Measurements from ENCODE around the gene AGTR1.
"Not testable (repeated sequence)": the region's sequence is repeated elsewhere in the genome, so short reads cannot be mapped to it uniquely, and the experiment has no call there.

The AGTR1 gene

GRCh38 chr3:148759430-148759829 lies 61.7 kb downstream of the AGTR1 start:
- DNase-seq: no peak

GRCh38 chr3:148763156-148763680 lies 65.5 kb downstream of the AGTR1 start:
- no peak for DNase-seq

- peak; percentile 18 for DNase-seq
Observed at GRCh38 chr3:148763986-148764935, 66.6 kb downstream of the AGTR1 start.

GRCh38 chr3:148772361-148772760 lies 74.7 kb downstream of the AGTR1 start:
- DNase-seq: no peak

- DNase-seq: no peak
Observed at GRCh38 chr3:148772835-148773234, 75.1 kb downstream of the AGTR1 start.

- no peak for DNase-seq
Observed at GRCh38 chr3:148773805-148774204, 76.1 kb downstream of the AGTR1 start.

- DNase-seq: no peak
Observed at GRCh38 chr3:148778926-148779325, 81.2 kb downstream of the AGTR1 start.

- DNase-seq: not testable (repeated sequence)
Observed at GRCh38 chr3:148785026-148785425, 87.3 kb downstream of the AGTR1 start.

GRCh38 chr3:148786159-148786558 lies 88.5 kb downstream of the AGTR1 start:
- not testable (repeated sequence) for DNase-seq

GRCh38 chr3:148789146-148789545 lies 91.4 kb downstream of the AGTR1 start:
- no peak for DNase-seq

GRCh38 chr3:148789906-148790305 lies 92.2 kb downstream of the AGTR1 start:
- DNase-seq: no peak

- no peak for DNase-seq
Observed at GRCh38 chr3:148790370-148790769, 92.7 kb downstream of the AGTR1 start.

GRCh38 chr3:148790851-148791735 lies 93.4 kb downstream of the AGTR1 start:
- no peak for DNase-seq

- no peak for DNase-seq
Observed at GRCh38 chr3:148791920-148792319, 94.2 kb downstream of the AGTR1 start.

- no peak for DNase-seq
Observed at GRCh38 chr3:148792516-148792915, 94.8 kb downstream of the AGTR1 start.
